GM12891 (cell line): ENCODE data around the gene ROR1.

Experiments
- PAX5 ChIP-seq: IDR thresholded peaks from 2 replicates; pipeline ENCODE4 v1.6.1; 2011; ENCODE audit warnings: low read length, moderate library complexity, mild to moderate bottlenecking; ENCODE audit not compliant: insufficient read depth, severe bottlenecking
- POLR2A ChIP-seq: IDR thresholded peaks from 2 replicates; pipeline ENCODE4 v1.6.1; 2011; ENCODE audit warnings: low read depth, low read length, control low read depth
- POLR2AphosphoS5 ChIP-seq: IDR thresholded peaks from 2 replicates; pipeline ENCODE4 v1.6.1; 2011; ENCODE audit warnings: low read depth, low read length, control low read depth
- POU2F2 ChIP-seq: IDR thresholded peaks from 2 replicates; pipeline ENCODE4 v1.6.1; 2011; ENCODE audit warnings: low read depth, mild to moderate bottlenecking, control low read depth, low read length, moderate library complexity
- SPI1 ChIP-seq: IDR thresholded peaks from 2 replicates; pipeline ENCODE4 v1.6.1; 2011; ENCODE audit warnings: low read depth, low read length, control low read depth
- TAF1 ChIP-seq: IDR thresholded peaks from 2 replicates; pipeline ENCODE4 v1.6.1; 2011; ENCODE audit warnings: low read depth, low read length, control low read depth

DNA sequence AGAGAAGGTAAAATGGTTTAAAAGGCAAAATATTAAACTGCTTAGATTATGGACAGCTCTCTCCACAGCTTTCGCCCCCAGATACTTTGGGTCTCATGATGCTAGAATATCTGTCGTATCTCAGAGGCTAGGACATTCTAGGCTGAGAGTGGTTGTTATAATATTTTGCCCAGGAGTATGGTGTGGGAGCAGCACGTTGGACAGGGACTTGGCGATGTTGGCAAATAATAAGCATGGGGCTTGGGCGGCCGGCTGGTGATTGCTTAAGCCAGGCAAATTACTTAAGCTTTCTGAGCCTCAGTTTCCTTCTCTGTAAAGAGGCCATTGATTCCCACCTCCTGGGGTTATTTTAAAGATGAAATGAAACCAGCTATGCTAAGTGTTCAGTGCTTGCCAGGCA lies 133.2 kb downstream of the ROR1 start:
- no peak for TF ChIP-seq POLR2A
- TF ChIP-seq POU2F2, result no peak
- no peak for TF ChIP-seq POLR2AphosphoS5
- TF ChIP-seq TAF1, result no peak
- TF ChIP-seq PAX5, result no peak
- no peak for TF ChIP-seq SPI1
